HepG2 (cell line): Measurements from ENCODE around the gene SLC38A2. TPM values are rescaled to one million over a fixed set of nuclear protein-coding genes. Genes with fewer than 3 reads are reported as not detected.

Experiments used
- AGO2 ChIP-seq: fragments of 200-400 bp; formaldehyde crosslinking; optimal IDR thresholded peaks from 2 replicates; pipeline ENCODE3; 2017; ENCODE audit warnings: mild to moderate bottlenecking, low read depth, low read length, moderate library complexity
- ETV6 ChIP-seq: sonication (generic); formaldehyde crosslinking; conservative IDR thresholded peaks from 2 replicates; pipeline ENCODE4 v1.4.0; 2020; ENCODE audit warnings: missing genetic modification reagents
- GATA4 ChIP-seq: sonication (generic); IDR thresholded peaks from 2 replicates; pipeline ENCODE4 v1.6.1; 2016; ENCODE audit warnings: antibody characterized with exemption, low read depth, borderline replicate concordance
- GATAD2A ChIP-seq: IDR thresholded peaks from 2 replicates; pipeline ENCODE4 v1.6.1; 2016
- HOXA3 ChIP-seq: sonication (generic); formaldehyde crosslinking; IDR thresholded peaks from 2 replicates; pipeline ENCODE4 v1.5.0; 2020; ENCODE audit warnings: missing genetic modification reagents
- HOXA9 ChIP-seq: sonication (generic); formaldehyde crosslinking; IDR thresholded peaks from 2 replicates; pipeline ENCODE4 v1.8.1; 2022; ENCODE audit warnings: missing genetic modification reagents, mild to moderate bottlenecking, moderate library complexity, borderline replicate concordance
- MYNN ChIP-seq: sonication (generic); formaldehyde crosslinking; IDR thresholded peaks from 2 replicates; pipeline ENCODE4 v1.4.0; 2020; ENCODE audit warnings: mild to moderate bottlenecking, low read depth, missing genetic modification reagents
- PHB2 ChIP-seq: fragments of 450-650 bp; IDR thresholded peaks from 2 replicates; pipeline ENCODE4 v1.6.1; 2018; ENCODE audit not compliant: partially characterized antibody
- POLR2G ChIP-seq: fragments of 200-400 bp; formaldehyde crosslinking; IDR thresholded peaks from 2 replicates; pipeline ENCODE4 v1.6.1; 2018; ENCODE audit warnings: mild to moderate bottlenecking, low read depth, low read length, moderate library complexity
- RAD21 ChIP-seq: fragments of 450-650 bp; formaldehyde crosslinking; IDR thresholded peaks from 2 replicates; pipeline ENCODE4 v1.5.0; 2020; ENCODE audit warnings: mild to moderate bottlenecking
- SATB2 ChIP-seq: sonication (generic); formaldehyde crosslinking; IDR thresholded peaks from 2 replicates; pipeline ENCODE4 v1.5.0; 2020; ENCODE audit warnings: missing genetic modification reagents
- ZEB1 ChIP-seq: IDR thresholded peaks from 2 replicates; pipeline ENCODE4 v1.6.1; 2012; ENCODE audit warnings: mild to moderate bottlenecking, low read depth, inconsistent platforms; ENCODE audit not compliant: insufficient replicate concordance
- ZFAT ChIP-seq: sonication (generic); formaldehyde crosslinking; conservative IDR thresholded peaks from 2 replicates; pipeline ENCODE4 v1.8.1; 2023; ENCODE audit warnings: missing genetic modification reagents, inconsistent platforms
- ZNF205 ChIP-seq: IDR thresholded peaks from 2 replicates; pipeline ENCODE4 v1.6.1; 2018; ENCODE audit warnings: missing biosample characterization, missing genetic modification reagents
- ZNF296 ChIP-seq: sonication (generic); formaldehyde crosslinking; conservative IDR thresholded peaks from 2 replicates; pipeline ENCODE4 v1.5.0; 2020; ENCODE audit warnings: mild to moderate bottlenecking, missing genetic modification reagents
- ZNF331 ChIP-seq: sonication (generic); formaldehyde crosslinking; IDR thresholded peaks from 2 replicates; pipeline ENCODE4 v1.4.0; 2020; ENCODE audit warnings: missing genetic modification reagents
- polyA plus RNA-seq, 8 experiments: library from polyadenylated mRNA; depleted of rRNA in 3 of 8; stranded (reverse) in 7 of 8; unstranded in 1 of 8; fragments of >200 nt; fragmentation: Illumina TruSeq in 4 of 8; extraction: Trizol in 4 of 8; gene quantifications; 2 replicates each; pipeline versions ENCODE4 v1.2.1 to v1.2.3, GENCODE V29; 2011 to 2016; ENCODE audit warnings: low read depth in 4 of 8, missing spikeins in 1 of 8, mixed read lengths in 1 of 8; ENCODE audit not compliant: insufficient read depth in 1 of 8
- total RNA-seq, 5 experiments: library from RNA; depleted of rRNA; stranded (reverse); fragments of >200 nt; fragmentation: Illumina TruSeq; extraction: Trizol; gene quantifications; 2 replicates each; pipeline ENCODE4 v1.2.3, GENCODE V29; 2016; ENCODE audit warnings: low read depth in 1 of 5
- TF ChIP-seq, protein P1 (sequence below): IDR thresholded peaks from 2 replicates; pipeline ENCODE4 v1.6.1; 2018; ENCODE audit warnings: missing genetic modification reagents
- TF ChIP-seq, protein P2 (sequence below): IDR thresholded peaks from 2 replicates; pipeline ENCODE4 v1.6.1; 2016; ENCODE audit warnings: missing genetic modification reagents, missing compliant biosample characterization
- TF ChIP-seq, protein P3 (sequence below): sonication (generic); formaldehyde crosslinking; IDR thresholded peaks from 2 replicates; pipeline ENCODE4 v1.4.0; 2020; ENCODE audit warnings: missing genetic modification reagents
- TF ChIP-seq, protein P4 (sequence below): sonication (generic); formaldehyde crosslinking; IDR thresholded peaks from 2 replicates; pipeline ENCODE4 v1.8.0; 2022; ENCODE audit warnings: low read depth, missing genetic modification reagents
- TF ChIP-seq, protein P5 (sequence below): sonication (generic); formaldehyde crosslinking; IDR thresholded peaks from 2 replicates; pipeline ENCODE4 v1.4.0; 2020; ENCODE audit warnings: missing genetic modification reagents, borderline replicate concordance

SLC38A2 gene
- total and polyA plus RNA-seq, 2 of the 13 experiments (the other 11 are each of a cell fraction or from before 2014, with no cell fraction given) = 368 to 880 TPM

DNA sequence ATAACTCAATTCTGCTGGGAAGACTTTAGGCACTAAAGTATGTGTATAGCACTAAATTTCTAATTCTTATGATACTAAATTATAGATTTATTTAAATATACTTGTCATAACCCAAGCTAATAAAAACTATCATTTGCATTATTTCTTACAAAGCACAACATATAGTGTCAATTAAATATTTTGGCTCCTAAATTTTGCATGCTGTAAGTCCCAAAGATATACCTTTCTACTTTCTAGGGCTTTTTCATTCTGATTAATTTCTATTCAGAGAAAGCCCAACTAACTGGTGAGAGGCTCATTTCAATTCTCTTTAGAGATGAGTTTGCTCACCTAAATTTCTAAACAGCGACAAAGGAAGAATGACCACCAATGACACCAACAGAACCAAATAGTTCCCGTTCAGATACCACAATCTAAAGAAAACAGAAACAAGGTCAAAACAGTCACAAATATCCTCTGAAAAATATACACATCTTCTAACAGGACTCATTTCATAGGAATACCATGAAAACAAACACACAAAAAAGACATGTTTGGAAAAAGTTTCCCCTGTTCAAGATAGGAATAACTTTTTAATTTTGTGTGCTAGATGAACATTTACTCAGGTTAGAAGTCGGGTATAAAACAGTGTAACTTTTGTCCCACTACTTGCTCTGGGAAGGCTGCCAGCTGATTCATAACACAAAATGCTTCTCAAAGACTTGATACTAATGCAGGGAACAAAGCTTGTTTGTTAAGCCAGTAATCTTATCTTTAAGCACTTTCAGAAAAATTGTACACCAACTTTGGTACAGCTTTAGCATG lies 7.6 kb downstream of the SLC38A2 start (continued):
- TF ChIP-seq SATB2 (CRISPR knock-in tag) (peak; percentile 43; the same call in 1 of the 2 replicates), ETV6 (CRISPR knock-in tag) (no peak), ZEB1 (no peak), HOXA3 (CRISPR knock-in tag) (no peak), ZNF331 (CRISPR knock-in tag) (no peak), ZFAT (no peak), HOXA9 (no peak), AGO2 (peak; percentile 57), PHB2 (no peak), GATAD2A (CRISPR knock-in tag) (peak; percentile 40; the same call in 1 of the 2 replicates), POLR2G (peak; percentile 74), RAD21 (0 out of 2 replicates have a peak, but pooled peaks have one; percentile 9), ZNF205 (CRISPR knock-in tag) (no peak), ZNF296 (CRISPR knock-in tag) (no peak), GATA4 (0 out of 2 replicates have a peak, but pooled peaks have one; percentile 44), MYNN (no peak)
- TF ChIP-seq, protein P1, sequence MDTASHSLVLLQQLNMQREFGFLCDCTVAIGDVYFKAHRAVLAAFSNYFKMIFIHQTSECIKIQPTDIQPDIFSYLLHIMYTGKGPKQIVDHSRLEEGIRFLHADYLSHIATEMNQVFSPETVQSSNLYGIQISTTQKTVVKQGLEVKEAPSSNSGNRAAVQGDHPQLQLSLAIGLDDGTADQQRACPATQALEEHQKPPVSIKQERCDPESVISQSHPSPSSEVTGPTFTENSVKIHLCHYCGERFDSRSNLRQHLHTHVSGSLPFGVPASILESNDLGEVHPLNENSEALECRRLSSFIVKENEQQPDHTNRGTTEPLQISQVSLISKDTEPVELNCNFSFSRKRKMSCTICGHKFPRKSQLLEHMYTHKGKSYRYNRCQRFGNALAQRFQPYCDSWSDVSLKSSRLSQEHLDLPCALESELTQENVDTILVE = no peak
- TF ChIP-seq, protein P2, sequence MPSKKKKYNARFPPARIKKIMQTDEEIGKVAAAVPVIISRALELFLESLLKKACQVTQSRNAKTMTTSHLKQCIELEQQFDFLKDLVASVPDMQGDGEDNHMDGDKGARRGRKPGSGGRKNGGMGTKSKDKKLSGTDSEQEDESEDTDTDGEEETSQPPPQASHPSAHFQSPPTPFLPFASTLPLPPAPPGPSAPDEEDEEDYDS (CRISPR knock-in tag) = no peak
- TF ChIP-seq, protein P3, sequence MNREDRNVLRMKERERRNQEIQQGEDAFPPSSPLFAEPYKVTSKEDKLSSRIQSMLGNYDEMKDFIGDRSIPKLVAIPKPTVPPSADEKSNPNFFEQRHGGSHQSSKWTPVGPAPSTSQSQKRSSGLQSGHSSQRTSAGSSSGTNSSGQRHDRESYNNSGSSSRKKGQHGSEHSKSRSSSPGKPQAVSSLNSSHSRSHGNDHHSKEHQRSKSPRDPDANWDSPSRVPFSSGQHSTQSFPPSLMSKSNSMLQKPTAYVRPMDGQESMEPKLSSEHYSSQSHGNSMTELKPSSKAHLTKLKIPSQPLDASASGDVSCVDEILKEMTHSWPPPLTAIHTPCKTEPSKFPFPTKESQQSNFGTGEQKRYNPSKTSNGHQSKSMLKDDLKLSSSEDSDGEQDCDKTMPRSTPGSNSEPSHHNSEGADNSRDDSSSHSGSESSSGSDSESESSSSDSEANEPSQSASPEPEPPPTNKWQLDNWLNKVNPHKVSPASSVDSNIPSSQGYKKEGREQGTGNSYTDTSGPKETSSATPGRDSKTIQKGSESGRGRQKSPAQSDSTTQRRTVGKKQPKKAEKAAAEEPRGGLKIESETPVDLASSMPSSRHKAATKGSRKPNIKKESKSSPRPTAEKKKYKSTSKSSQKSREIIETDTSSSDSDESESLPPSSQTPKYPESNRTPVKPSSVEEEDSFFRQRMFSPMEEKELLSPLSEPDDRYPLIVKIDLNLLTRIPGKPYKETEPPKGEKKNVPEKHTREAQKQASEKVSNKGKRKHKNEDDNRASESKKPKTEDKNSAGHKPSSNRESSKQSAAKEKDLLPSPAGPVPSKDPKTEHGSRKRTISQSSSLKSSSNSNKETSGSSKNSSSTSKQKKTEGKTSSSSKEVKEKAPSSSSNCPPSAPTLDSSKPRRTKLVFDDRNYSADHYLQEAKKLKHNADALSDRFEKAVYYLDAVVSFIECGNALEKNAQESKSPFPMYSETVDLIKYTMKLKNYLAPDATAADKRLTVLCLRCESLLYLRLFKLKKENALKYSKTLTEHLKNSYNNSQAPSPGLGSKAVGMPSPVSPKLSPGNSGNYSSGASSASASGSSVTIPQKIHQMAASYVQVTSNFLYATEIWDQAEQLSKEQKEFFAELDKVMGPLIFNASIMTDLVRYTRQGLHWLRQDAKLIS (CRISPR knock-in tag) = peak; percentile 81
- TF ChIP-seq, protein P4, sequence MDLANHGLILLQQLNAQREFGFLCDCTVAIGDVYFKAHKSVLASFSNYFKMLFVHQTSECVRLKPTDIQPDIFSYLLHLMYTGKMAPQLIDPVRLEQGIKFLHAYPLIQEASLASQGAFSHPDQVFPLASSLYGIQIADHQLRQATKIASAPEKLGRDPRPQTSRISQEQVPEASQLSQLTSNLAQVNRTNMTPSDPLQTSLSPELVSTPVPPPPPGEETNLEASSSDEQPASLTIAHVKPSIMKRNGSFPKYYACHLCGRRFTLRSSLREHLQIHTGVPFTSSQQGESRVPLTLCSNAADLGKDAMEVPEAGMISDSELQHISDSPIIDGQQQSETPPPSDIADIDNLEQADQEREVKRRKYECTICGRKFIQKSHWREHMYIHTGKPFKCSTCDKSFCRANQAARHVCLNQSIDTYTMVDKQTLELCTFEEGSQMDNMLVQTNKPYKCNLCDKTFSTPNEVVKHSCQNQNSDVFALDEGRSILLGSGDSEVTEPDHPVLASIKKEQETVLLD = no peak
- TF ChIP-seq, protein P5, sequence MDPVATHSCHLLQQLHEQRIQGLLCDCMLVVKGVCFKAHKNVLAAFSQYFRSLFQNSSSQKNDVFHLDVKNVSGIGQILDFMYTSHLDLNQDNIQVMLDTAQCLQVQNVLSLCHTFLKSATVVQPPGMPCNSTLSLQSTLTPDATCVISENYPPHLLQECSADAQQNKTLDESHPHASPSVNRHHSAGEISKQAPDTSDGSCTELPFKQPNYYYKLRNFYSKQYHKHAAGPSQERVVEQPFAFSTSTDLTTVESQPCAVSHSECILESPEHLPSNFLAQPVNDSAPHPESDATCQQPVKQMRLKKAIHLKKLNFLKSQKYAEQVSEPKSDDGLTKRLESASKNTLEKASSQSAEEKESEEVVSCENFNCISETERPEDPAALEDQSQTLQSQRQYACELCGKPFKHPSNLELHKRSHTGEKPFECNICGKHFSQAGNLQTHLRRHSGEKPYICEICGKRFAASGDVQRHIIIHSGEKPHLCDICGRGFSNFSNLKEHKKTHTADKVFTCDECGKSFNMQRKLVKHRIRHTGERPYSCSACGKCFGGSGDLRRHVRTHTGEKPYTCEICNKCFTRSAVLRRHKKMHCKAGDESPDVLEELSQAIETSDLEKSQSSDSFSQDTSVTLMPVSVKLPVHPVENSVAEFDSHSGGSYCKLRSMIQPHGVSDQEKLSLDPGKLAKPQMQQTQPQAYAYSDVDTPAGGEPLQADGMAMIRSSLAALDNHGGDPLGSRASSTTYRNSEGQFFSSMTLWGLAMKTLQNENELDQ (CRISPR knock-in tag) = no peak
